Renal pelvis (tissue), 4 donors: ENCODE results near the gene PICALM. TPM values are rescaled to one million over a fixed set of nuclear protein-coding genes. Genes with fewer than 3 reads are reported as not detected.
"Not testable (repeated sequence)": the region's sequence is repeated elsewhere in the genome, so short reads cannot be mapped to it uniquely, and the experiment has no call there.

ENCODE experiments used
- DNase-seq: peaks from one replicate; pipeline ENCODE4 v3.0.0-alpha.2; 2013
- polyA plus RNA-seq, 3 donors: library from polyadenylated mRNA; unstranded; fragments of 120-200 nt; gene quantifications; one replicate each; pipeline ENCODE4 v1.2.1, GENCODE V29; 2013; ENCODE audit not compliant: insufficient read length in 3 of 3

Gene PICALM
- polyA plus RNA-seq, 3 donors = 223 to 279 (median 243) TPM

DNA sequence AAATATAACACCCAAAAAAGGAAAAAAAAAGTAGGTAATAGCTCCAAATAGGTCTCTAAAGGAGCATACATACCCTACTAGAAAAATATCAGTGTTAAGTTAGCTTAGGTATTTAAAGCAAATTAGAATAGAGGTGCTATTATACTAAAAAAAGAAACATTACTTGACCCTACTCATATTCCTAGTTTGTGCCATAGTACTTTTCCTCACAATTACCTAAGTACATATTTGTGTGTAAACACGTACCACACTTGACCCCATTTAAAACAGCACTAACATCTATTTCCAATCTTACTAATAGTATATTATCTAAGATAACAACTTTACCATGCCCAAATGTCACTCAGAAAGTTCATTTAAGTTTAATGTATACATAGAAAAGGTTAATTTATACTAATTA lies 57.7 kb downstream of the PICALM start:
- DNase-seq = no peak

DNA sequence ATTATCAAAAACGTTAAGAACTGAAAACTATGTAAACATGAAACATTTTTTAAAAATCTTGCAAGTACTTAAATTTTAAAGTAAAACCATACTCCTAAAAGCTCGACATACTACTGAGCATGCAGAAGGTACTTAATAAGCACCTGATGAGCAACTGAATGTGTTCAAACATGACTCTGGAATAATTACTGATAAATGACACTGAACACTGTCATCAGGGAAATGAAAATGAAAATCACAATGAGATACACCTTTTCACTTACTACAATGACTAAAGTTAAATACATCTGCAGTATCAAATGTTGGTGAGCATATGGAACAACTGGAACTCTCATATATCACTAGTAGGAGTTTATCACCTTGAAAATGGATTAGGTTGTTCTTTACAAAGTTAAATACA lies 65.2 kb downstream of the PICALM start:
- no peak for DNase-seq

DNA sequence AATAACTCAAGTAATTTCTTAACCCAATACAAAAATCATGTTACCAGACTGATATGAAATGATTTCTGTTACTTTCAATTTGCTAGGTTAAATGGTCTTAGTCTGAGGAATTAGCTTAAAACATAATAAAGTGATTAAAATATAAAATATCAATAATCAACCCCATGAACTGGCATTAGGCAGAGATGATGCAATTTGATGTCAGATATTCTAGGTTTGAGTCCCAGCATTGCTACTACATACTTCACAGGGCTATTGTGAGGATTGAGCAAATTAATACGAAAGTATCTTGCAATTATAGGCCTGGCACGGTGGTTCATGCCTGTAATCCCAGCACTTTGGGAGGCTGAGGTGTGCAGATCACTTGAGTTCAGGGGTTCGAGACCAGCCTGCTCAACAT lies 66.5 kb downstream of the PICALM start:
- no peak for DNase-seq

GRCh38 chr11:85991508-85991907 lies 77.4 kb downstream of the PICALM start:
- no peak for DNase-seq

DNA sequence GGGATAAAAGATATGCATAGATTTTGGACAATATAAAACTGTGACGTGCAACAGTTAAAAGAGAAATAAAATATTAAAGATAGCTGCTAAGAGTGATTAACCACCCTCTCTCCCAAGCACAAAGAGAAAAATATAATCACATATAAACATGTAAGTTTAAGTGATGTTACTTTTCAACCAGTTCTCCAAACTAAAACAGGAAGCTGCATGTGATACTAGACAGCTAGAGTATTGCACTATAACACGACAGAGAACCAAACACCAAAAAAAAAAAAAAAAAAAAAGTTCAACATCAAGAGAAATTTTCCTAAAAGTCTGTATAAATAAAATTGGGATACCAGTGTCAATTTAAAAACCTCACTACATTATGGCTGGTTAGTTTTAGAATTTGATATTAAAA lies 79.1 kb downstream of the PICALM start:
- DNase-seq = no peak

DNA sequence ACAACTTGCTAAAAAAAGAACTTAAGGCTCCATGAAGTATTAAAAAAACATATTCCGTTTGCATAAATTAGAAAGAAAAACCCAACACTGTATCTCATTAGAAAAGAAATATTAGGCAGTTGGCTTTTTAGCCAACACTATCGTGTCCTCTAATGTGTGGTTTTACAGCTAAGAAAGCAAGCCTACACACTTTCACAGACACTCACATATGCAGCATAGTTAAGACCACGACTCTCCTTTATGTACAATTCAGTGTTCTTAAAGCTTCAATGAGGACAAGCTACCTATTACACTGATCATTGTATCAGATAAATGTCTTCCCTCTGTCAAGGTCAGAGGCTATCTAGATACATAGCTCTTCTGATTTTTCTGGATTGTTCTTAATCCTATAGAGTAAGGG lies 80.1 kb downstream of the PICALM start:
- DNase-seq = no peak

DNA sequence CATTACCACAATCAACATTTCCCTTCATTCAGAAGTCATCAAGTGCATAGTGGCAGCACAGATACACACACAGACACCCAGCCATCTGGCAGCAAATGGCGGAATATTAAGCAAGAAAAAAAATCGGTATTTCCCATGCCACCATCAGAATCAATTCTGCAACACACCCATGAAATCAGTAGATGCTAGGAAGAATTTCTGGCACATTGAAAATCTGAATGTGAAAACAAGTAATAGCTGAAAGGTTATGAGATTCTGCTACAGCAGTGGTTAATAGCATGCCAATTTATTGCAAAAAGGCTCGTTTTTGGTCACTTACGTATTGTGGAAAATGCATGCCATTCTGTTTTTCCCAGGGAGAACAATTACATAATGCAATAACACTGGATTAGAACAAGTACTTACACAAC lies 91.1 kb downstream of the PICALM start:
- no peak for DNase-seq

DNA sequence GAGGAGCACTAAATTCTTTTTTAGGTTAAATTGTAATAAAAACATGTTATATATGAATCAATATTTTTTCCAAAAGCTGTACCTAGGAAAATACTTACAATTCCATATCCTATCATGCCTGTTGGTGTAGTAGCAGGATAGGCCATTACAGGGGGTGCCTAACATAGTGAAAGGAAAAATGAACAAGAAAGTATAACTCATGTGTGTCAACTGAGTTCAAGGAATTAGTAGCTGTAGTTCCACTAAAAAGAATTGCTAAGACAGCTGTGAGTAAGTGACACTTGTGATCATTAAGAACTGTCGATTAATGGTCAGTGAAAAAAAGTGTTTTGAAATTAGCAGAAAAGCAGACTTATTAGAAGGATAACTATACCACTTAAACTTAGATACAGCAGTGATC lies 92.4 kb downstream of the PICALM start:
- DNase-seq = no peak

DNA sequence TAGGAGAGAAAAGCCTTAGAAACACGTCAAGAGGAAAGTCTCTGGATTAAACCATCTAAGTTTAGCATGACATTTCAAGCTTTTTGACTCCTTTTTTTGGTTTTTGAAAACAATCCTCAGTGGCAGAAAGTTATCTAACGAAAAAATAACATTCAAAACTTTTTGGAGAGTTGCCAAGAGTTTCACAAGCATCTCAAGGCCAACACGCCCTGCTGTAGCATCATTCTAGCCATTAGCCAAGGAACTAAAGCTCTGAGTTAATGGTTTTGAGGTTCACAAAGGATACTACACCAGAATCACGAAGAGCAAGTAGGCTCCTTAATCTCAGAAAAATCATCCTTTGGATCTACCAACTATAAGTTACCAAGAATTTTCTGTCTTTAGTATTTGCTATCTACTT lies 94.8 kb downstream of the PICALM start:
- no peak for DNase-seq

DNA sequence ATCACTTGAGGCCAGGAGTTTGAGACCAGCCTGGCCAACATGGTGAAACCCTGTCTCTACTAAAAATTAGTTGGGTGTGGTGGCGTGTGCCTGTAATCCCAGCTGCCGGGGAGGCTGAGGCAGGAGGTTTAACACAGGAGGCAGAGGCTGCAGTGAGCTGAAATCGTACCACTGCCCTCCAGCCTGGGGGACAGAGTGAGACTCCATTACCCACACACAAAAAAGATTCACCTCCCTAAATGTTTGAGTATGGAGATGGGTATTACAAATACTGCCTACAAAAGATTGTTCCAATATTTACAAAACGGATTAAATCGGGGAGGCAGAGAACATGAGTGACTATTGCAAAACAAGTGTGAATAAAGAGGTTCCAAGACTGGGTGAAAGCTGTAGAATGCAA lies 98.3 kb downstream of the PICALM start:
- no peak for DNase-seq

DNA sequence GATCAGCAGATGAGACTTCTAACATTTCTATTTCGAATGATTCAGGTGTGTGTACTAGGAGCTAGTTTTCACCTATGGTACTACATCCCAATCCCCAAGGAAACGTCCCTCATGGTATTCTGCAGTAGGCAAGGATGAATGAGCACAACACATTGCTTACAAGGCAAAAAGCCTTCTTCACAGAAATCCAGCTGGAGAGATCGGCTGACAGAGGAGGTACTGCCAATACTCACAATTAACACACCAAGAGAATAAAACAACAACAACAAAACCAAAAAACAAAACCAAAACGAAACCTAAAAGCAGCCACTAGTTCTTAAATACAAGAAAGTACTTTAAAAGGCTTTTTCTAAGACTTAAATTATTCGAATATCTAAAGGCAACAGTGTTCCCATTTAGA lies 101.4 kb downstream of the PICALM start:
- DNase-seq = no peak

GRCh38 chr11:85965202-85965601 lies 103.7 kb downstream of the PICALM start:
- DNase-seq = no peak

DNA sequence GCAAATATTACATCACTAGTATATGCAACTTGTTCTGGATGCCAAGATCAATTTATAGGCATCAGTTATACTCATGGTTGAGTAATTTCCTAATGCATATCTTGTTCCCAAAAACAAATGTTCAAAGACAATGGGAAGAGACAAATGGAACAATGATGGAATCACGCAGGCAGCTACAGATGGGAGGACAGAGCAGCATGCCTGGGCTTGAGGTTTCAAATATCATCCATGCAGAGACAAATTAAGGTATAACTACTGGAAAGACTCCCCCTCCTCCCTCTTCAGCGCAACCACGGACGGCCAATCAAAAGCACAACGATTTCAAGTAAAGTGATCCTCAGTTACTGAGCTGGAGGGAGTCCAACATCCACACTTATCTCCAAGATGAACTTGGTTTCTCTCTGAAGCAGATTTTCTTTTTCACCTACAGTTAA lies 106.9 kb downstream of the PICALM start:
- peak; percentile 76 for DNase-seq

- no peak for DNase-seq
These were observed 107.8 kb downstream of the PICALM start for GRCh38 chr11:85961130-85961529.

GRCh38 chr11:85960678-85961077 lies 108.2 kb downstream of the PICALM start:
- DNase-seq = no peak

DNA sequence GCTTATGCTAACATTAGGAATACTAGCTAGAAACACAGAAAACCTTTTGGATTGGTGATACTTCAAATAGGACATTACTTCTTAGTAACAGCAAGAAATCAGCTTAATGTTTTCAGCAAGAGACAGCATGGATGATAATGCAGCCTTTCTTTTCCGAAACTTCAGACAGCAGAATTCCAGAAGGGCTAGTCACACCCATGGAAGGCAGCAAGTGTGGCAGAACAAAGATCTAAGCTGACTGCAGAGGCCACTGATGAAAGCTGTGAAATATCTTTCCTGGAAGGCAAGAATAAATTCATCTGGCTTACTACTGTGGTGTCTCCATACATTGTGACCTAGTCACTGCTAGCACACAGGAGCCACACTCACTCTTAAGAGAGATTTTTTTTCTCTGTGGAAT lies 113.4 kb downstream of the PICALM start:
- no peak for DNase-seq

DNA sequence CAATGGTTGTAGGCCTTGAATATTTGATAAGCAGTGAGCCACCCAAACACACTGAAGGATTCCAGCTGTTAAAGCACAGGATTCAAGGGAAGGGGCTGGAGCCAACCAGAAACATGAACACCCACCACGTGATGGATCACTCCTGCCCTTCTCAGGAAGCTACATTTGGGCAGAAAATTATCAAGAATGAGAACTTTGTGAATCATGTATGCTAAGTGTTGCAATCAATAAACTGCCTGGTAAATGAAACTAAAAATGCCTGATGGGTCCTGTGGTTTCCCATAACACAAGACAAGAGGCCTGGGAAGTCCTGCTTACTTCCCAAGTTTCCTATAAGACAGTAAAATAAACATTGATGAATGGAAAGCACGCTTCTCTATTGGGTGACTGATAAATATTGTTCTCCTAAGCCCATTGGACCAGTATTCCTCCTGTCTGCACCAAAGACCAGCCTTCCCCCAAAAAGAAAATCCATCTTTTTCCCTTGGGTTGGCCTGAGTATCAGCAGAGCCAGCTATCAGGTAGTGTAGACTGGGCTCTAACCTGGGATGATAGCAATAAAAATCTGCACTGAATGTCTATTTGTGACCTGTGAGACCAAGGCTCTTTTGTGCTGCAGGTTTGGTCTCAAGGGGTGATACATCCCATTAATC lies 115.3 kb downstream of the PICALM start:
- DNase-seq = no peak

GRCh38 chr11:85952108-85952485 lies 116.8 kb downstream of the PICALM start:
- not testable (repeated sequence) for DNase-seq

DNA sequence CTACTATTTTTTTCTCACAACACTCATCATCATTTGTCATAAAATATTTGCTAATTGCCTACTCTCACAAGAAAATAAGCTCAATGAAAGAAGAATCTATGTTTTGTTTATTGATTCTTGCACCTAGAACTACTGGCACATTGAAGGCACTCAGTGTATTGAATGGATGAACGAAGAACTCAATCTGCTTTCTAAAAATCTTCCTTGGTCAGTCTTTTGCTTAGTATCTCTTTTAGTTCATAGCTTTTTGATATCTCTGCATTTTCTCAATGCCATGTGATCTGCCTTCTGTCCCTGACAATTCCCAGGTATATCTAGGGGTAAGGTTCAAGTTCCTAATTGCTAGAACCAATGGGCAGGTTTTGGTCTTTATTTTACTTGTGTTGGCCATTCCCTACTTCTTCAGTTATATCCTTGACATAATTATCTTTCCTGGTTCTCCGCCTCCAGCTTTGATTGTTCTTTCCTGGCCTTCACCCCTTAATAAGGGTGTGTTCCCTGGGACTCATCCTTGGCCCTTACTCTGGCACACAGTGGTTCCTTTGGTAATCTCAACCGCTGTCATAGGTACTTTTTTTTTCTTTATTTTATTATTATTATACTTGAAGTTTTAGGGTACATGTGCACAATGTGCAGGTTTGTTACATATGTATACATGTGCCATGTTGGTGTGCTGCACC lies 117.3 kb downstream of the PICALM start:
- DNase-seq = no peak

DNA sequence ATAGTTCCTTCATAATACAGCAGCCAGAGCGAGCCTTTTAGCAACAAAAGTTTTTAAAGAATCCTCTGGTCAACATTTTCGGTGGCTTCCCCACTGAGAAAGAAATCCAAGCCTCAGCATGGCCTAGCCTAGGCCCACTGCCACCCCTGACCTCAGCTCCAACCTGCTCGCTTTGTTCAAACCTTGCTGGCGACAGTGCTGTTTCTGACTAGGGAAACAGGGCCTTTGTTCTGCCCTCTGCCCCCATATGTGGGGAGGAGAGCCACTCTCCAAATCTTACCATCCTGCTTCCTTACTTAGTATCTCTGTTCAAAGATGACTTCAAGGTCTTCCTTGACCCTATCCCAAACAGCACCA lies 117.9 kb downstream of the PICALM start:
- DNase-seq = no peak

- no peak for DNase-seq
These were observed 118.4 kb downstream of the PICALM start for GRCh38 chr11:85950317-85951048.

DNA sequence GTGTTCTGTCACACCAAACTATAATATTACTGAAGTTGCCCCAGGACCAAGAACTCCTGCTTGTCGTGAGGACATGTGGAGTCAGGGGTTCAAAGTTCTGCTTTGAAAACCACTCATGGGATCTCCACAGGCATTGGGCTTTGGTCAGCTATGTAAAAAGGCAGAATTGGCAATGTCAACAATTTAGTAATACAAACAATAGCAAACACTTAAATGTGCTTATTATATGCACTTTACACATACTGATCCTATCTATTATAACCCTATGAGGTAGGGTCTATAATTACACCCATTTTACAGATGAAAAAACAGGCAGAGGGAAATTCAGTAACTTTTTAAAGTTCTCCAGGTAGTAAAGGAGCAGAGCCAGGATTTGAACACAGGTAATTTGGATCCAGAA lies 119.1 kb downstream of the PICALM start:
- DNase-seq = no peak

DNA sequence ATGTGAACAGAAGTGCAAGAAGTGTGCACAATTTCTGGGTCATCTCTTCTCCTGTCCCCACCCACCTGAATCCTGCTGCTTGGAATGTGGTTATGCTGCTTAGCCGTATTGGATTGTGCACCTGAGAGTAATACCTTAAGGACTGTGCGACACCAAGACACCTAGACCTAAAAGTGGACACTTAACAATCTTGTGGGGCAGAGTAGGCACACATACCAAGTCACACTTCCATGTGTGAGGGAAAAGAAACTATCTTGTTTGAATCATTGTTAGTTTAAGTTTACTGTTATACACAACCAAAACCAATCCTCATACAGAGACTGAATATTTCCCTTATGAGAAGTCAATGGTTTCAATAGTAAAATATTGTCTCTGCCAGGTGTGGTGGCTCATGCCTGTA lies 120.0 kb downstream of the PICALM start:
- no peak for DNase-seq
